HG03469 (cell line): ENCODE measurements around the gene RUFY4.
A peak's percentile ranks its signal among the peaks of the same experiment; 100 is the strongest.
"Not testable (repeated sequence)": the region's sequence is repeated elsewhere in the genome, so short reads cannot be mapped to it uniquely, and the experiment has no call there.

ENCODE experiments used
- ATAC-seq: cut with Tn5 transposase; IDR thresholded peaks from one replicate; pipeline ENCODE4 v1.9.1; 2021; ENCODE audit warnings: mild to moderate bottlenecking, moderate library complexity, moderate number of reproducible peaks; ENCODE audit not compliant: unreplicated experiment

Gene RUFY4

GRCh38 chr2:218030409-218031195, 38.5 kb upstream of the RUFY4 start:
- no peak for ATAC-seq

GRCh38 chr2:218031261-218031660, 37.8 kb upstream of the RUFY4 start:
- no peak for ATAC-seq

GRCh38 chr2:218031771-218032257, 37.2 kb upstream of the RUFY4 start:
- no peak for ATAC-seq

- no peak for ATAC-seq
Observed at GRCh38 chr2:218032336-218033171, 36.5 kb upstream of the RUFY4 start.

- ATAC-seq: no peak
Observed at GRCh38 chr2:218033208-218033589, 35.9 kb upstream of the RUFY4 start.

GRCh38 chr2:218033590-218034496, 35.2 kb upstream of the RUFY4 start:
- no peak for ATAC-seq

GRCh38 chr2:218034497-218035213, 34.4 kb upstream of the RUFY4 start:
- peak; percentile 66 for ATAC-seq

- ATAC-seq: no peak
Observed at GRCh38 chr2:218035463-218036100, 33.5 kb upstream of the RUFY4 start.

GRCh38 chr2:218036371-218036770, 32.7 kb upstream of the RUFY4 start:
- no peak for ATAC-seq

- ATAC-seq: no peak
Observed at GRCh38 chr2:218039171-218039570, 29.9 kb upstream of the RUFY4 start.

- ATAC-seq: no peak
Observed at GRCh38 chr2:218040883-218041282, 28.2 kb upstream of the RUFY4 start.

- ATAC-seq: no peak
Observed at GRCh38 chr2:218041302-218042168, 27.5 kb upstream of the RUFY4 start.

GRCh38 chr2:218043100-218043499, 26.0 kb upstream of the RUFY4 start:
- no peak for ATAC-seq

GRCh38 chr2:218043701-218044109, 25.3 kb upstream of the RUFY4 start:
- no peak for ATAC-seq

GRCh38 chr2:218044599-218044998, 24.5 kb upstream of the RUFY4 start:
- not testable (repeated sequence) for ATAC-seq

- ATAC-seq: peak; percentile 85
Observed at GRCh38 chr2:218046238-218046637, 22.8 kb upstream of the RUFY4 start.

- ATAC-seq: no peak
Observed at GRCh38 chr2:218047536-218048225, 21.4 kb upstream of the RUFY4 start.

GRCh38 chr2:218051903-218052302, 17.1 kb upstream of the RUFY4 start:
- no peak for ATAC-seq
